DOHH2 (cell line): Measurements from ENCODE around the gene TMEM30B.

ENCODE experiments used
- H3F3A ChIP-seq: fragments of 200-600 bp; sonication (generic), shearing (Covaris generic); 2 replicates; pipeline ENCODE4 v1.6.0; 2016; ENCODE audit warnings: antibody characterized with exemption, mild to moderate bottlenecking; ENCODE audit not compliant: control insufficient read depth, insufficient read depth
- H3K27ac ChIP-seq: fragments of 200-600 bp; sonication (generic); 2 replicates; pipeline ENCODE4 v1.5.1; 2014; ENCODE audit warnings: low read depth, mild to moderate bottlenecking, low read length, moderate library complexity
- H3K27me3 ChIP-seq: fragments of 200-600 bp; sonication (generic); 2 replicates; pipeline ENCODE4 v1.6.1; 2014; ENCODE audit warnings: mild to moderate bottlenecking, low read length, mixed read lengths; ENCODE audit not compliant: control insufficient read depth
- H3K36me3 ChIP-seq: fragments of 200-600 bp; sonication (generic); 2 replicates; pipeline ENCODE4 v1.6.1; 2014; ENCODE audit warnings: mild to moderate bottlenecking, low read length, moderate library complexity, mixed read lengths; ENCODE audit not compliant: control insufficient read depth
- H3K4me1 ChIP-seq: fragments of 200-600 bp; sonication (generic); 2 replicates; pipeline ENCODE4 v1.6.1; 2014; ENCODE audit warnings: mild to moderate bottlenecking, low read length, mixed read lengths; ENCODE audit not compliant: control insufficient read depth
- H3K4me2 ChIP-seq: fragments of 200-600 bp; sonication (generic); 2 replicates; pipeline ENCODE4 v1.6.0; 2014; ENCODE audit warnings: mild to moderate bottlenecking, low read length, moderate library complexity
- H3K4me3 ChIP-seq: fragments of 200-600 bp; sonication (generic); 2 replicates; pipeline ENCODE4 v1.5.1; 2014; ENCODE audit warnings: mild to moderate bottlenecking, low read length, mixed read lengths
- H3K79me2 ChIP-seq: fragments of 200-600 bp; sonication (generic); 2 replicates; pipeline ENCODE4 v1.6.1; 2014; ENCODE audit warnings: mild to moderate bottlenecking, low read length, mixed read lengths; ENCODE audit not compliant: control insufficient read depth
- H3K9me2 ChIP-seq: fragments of 200-600 bp; sonication (generic); replicated peaks from 2 replicates; pipeline ENCODE4 v1.6.1; 2014; ENCODE audit warnings: mild to moderate bottlenecking, low read length, mixed read lengths; ENCODE audit not compliant: control insufficient read depth
- H3K9me3 ChIP-seq: fragments of 200-600 bp; sonication (generic); 2 replicates; pipeline ENCODE4 v1.6.1; 2014; ENCODE audit warnings: antibody characterized with exemption, low read length, mixed read lengths; ENCODE audit not compliant: control insufficient read depth, insufficient read depth
- H4K20me1 ChIP-seq: fragments of 200-600 bp; sonication (generic); 2 replicates; pipeline ENCODE4 v1.6.0; 2014; ENCODE audit warnings: low read depth, mild to moderate bottlenecking, antibody characterized with exemption, low read length, moderate library complexity; ENCODE audit not compliant: control insufficient read depth, insufficient read depth
- CTCF ChIP-seq: fragments of 200-600 bp; sonication (generic); IDR thresholded peaks from one replicate; pipeline ENCODE4 v1.5.1; 2014; ENCODE audit warnings: antibody characterized with exemption, mild to moderate bottlenecking, low read depth, low read length; ENCODE audit not compliant: poor library complexity, severe bottlenecking
- EZH2phosphoT487 ChIP-seq: fragments of 200-600 bp; sonication (generic); IDR thresholded peaks from 2 replicates; pipeline ENCODE4 v1.6.1; 2017; ENCODE audit warnings: borderline replicate concordance, mild to moderate bottlenecking, antibody characterized with exemption, low read length, moderate library complexity, mixed read lengths

TMEM30B gene

GRCh38 chr14:61282746-61283145 lies 1.6 kb upstream of the TMEM30B start:
- Histone ChIP-seq H3K79me2 (no peaks in the 10 kb centered on the region), H3K9me3 (peaks cover 2% of the 10 kb centered on the region; the same call in 1 of the 2 replicates), H3K9me2 (no peaks in the 10 kb centered on the region), H3F3A (no peaks in the 10 kb centered on the region), H3K27ac (no peak overlapping the region), H3K36me3 (no peaks in the 10 kb centered on the region), H3K4me1 (peaks cover 5% of the 10 kb centered on the region), H3K27me3 (peaks cover 5% of the 10 kb centered on the region; the same call in 1 of the 2 replicates), H3K4me2 (no peak overlapping the region), H4K20me1 (no peaks in the 10 kb centered on the region), H3K4me3 (no peak overlapping the region)
- TF ChIP-seq EZH2phosphoT487 (no peak), CTCF (no peak)

- Histone ChIP-seq H3K27me3 (peaks cover 5% of the 10 kb centered on the region; the same call in 1 of the 2 replicates), H3K79me2 (no peaks in the 10 kb centered on the region), H3K4me1 (peaks cover 5% of the 10 kb centered on the region), H3F3A (no peaks in the 10 kb centered on the region), H3K4me2 (no peak overlapping the region), H3K27ac (no peak overlapping the region), H3K4me3 (no peak overlapping the region), H3K36me3 (no peaks in the 10 kb centered on the region), H3K9me2 (no peaks in the 10 kb centered on the region), H3K9me3 (peaks cover 2% of the 10 kb centered on the region; the same call in 1 of the 2 replicates), H4K20me1 (no peaks in the 10 kb centered on the region)
- TF ChIP-seq CTCF (no peak), EZH2phosphoT487 (no peak)
These were observed 774 bp upstream of the TMEM30B start for GRCh38 chr14:61281948-61282275.

GRCh38 chr14:61280526-61281185 lies 482 bp downstream of the TMEM30B start:
- Histone ChIP-seq H3F3A (no peaks in the 10 kb centered on the region), H3K4me3 (no peak overlapping the region), H3K9me3 (peaks cover 2% of the 10 kb centered on the region; the same call in 1 of the 2 replicates), H4K20me1 (no peaks in the 10 kb centered on the region), H3K9me2 (no peaks in the 10 kb centered on the region), H3K4me2 (no peak overlapping the region), H3K79me2 (no peaks in the 10 kb centered on the region), H3K4me1 (no peaks in the 10 kb centered on the region; the same call in 1 of the 2 replicates), H3K36me3 (no peaks in the 10 kb centered on the region), H3K27me3 (peaks cover 5% of the 10 kb centered on the region; the same call in 1 of the 2 replicates), H3K27ac (no peak overlapping the region)
- TF ChIP-seq CTCF: no peak
- TF ChIP-seq EZH2phosphoT487: no peak
